GM10266 (cell line): ENCODE measurements around the gene PGAM1.

Experiments
- DNase-seq: peaks from one replicate; pipeline ENCODE4 v3.0.0; 2012; ENCODE audit errors: extremely low spot score
- TF ChIP-seq, protein P1 (sequence below): IDR thresholded peaks from 2 replicates; pipeline ENCODE4 v1.5.1; 2012; ENCODE audit warnings: mild to moderate bottlenecking, low read depth; ENCODE audit not compliant: control insufficient read depth, insufficient read depth; ENCODE audit errors: missing control alignments

The PGAM1 gene

GRCh38 chr10:97445357-97445721 lies 19.3 kb downstream of the PGAM1 start:
- TF ChIP-seq, protein P1, sequence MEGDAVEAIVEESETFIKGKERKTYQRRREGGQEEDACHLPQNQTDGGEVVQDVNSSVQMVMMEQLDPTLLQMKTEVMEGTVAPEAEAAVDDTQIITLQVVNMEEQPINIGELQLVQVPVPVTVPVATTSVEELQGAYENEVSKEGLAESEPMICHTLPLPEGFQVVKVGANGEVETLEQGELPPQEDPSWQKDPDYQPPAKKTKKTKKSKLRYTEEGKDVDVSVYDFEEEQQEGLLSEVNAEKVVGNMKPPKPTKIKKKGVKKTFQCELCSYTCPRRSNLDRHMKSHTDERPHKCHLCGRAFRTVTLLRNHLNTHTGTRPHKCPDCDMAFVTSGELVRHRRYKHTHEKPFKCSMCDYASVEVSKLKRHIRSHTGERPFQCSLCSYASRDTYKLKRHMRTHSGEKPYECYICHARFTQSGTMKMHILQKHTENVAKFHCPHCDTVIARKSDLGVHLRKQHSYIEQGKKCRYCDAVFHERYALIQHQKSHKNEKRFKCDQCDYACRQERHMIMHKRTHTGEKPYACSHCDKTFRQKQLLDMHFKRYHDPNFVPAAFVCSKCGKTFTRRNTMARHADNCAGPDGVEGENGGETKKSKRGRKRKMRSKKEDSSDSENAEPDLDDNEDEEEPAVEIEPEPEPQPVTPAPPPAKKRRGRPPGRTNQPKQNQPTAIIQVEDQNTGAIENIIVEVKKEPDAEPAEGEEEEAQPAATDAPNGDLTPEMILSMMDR: no peak
- no peak for DNase-seq

DNA sequence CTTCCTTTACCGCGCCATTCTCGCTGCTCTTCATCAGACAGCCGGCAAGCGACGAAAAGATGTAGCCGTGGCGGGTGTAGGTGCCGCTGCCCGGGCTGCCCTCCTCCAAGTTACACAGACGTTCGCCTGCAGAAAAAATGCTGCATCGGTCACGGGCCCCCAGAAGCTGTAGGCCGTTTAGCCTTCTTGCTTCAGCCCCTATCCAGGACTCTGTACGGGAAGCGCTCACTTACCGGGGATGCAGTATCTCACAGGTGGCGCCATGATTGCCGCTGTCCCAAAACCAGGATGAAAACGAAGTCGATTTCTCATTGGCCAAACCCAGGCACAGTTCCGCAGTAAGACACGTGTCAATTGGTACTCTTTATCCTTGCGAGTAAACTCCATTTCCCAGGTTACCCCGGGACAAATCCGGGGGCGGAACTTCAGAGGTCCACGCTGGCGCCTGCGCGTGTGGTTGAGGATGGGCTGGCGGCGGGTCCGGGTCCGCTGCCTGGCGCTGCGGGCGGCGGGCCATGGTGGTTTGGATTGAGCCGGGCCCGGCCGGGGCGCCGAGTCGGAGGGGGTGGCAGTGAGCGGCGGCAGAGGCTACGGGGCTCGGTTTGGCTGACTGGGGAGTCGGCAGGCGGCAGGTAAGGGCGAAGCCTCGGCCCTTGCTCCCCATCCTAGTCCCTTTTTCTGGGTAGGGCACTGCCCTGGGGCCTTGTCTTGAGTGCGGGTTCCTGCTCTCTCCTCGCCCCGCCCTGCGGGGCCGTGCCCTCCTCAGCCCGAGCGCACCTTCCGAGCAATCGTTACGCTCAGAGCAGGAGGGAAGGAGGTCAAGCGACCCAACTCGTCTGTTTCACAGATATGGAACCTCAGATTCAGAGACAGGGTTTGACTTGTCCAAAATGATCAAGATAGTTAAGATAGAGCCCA lies 20.0 kb downstream of the PGAM1 start, which contains the start of the genes EXOSC1 and ZDHHC16:
Gene EXOSC1, minus strand, starts transcription at position 285 of the 918 bp plus-strand sequence. Its CDS starts 21 bp downstream, at position 264.
Gene ZDHHC16, plus strand, starts transcription at position 454 of the 918 bp plus-strand sequence. CDS start 5,501 bp downstream, outside the sequence.
- peak; percentile 97 for DNase-seq
- TF ChIP-seq, protein P1: peak; percentile 6

DNA sequence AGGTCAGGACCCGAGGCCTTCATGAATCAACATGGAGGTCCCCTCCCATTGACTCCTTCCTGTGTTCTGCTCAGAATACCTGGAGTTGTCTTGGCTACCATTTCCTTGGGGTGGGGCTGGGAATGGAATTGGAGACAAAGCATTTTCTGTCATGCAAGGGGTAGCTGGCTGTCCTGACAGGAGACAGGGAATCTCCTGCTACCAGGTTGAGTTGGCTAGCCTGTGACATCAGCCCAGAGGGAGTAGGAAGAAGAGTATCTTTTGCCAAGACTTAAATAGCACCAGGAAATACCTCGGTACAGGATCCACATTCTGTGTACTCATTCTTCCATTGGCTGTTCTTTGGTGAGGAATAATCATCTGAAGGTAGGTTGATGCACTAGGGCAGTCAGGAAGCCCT lies 24.8 kb downstream of the PGAM1 start:
- TF ChIP-seq, protein P1: no peak
- no peak for DNase-seq

DNA sequence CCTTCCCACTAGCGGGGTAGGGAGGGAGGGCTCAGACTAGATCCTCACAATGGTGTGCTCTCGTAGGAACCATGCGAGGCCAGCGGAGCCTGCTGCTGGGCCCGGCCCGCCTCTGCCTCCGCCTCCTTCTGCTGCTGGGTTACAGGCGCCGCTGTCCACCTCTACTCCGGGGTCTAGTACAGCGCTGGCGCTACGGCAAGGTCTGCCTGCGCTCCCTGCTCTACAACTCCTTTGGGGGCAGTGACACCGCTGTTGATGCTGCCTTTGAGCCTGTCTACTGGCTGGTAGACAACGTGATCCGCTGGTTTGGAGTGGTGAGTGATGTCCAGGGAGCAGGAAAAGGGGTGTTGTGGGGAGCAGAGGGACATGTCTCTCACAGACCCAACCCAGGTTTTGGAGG lies 25.6 kb downstream of the PGAM1 start:
- no peak for DNase-seq
- TF ChIP-seq, protein P1: no peak

DNA sequence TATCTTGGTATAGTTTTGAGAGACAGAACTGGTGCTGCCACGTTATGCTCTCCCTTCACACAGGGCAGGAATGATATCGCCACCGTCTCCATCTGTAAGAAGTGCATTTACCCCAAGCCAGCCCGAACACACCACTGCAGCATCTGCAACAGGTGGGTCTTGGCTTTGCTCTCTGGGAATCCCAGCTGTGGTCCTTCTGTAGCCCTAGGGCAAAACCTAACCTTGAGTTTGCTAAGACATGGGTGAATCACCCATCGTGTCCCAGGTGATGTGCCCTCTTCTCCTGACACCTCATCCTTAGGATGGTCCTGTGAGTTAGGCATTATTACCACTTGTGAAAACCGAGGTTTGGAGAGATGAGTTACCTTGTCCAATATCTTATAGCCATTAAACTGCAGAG lies 26.4 kb downstream of the PGAM1 start:
- DNase-seq: no peak
- TF ChIP-seq, protein P1: no peak

- TF ChIP-seq, protein P1: no peak
- DNase-seq: no peak
Measured at GRCh38 chr10:97454330-97455036, 28.5 kb downstream of the PGAM1 start.
